Uterus (tissue), 4 donors: Measurements from ENCODE around the gene CD48. TPM values are rescaled to one million over a fixed set of nuclear protein-coding genes. Genes with fewer than 3 reads are reported as not detected.

Experiments used
- DNase-seq, 2 donors: peaks; one replicate each; pipeline ENCODE4 v3.0.0-alpha.2; 2019 to 2020
- H3K27ac ChIP-seq, 2 donors: fragments of 200-600 bp; sonication (generic); 1 replicate in 1 of 2; 2 replicates in 1 of 2; pipeline ENCODE4 v1.5.1; 2016 to 2018
- H3K27me3 ChIP-seq, 2 donors: fragments of 200-600 bp; sonication (generic); one replicate each; pipeline ENCODE4 v1.5.1; 2018 to 2019; ENCODE audit warnings: control low read depth in 1 of 2
- H3K36me3 ChIP-seq, 2 donors: fragments of 200-600 bp; sonication (generic); one replicate each; pipeline ENCODE4 v1.5.1; 2019; ENCODE audit warnings: control low read depth in 1 of 2
- H3K4me1 ChIP-seq, 2 donors: fragments of 200-600 bp; sonication (generic); one replicate each; pipeline ENCODE4 v1.5.1; 2018 to 2019; ENCODE audit warnings: control low read depth in 1 of 2
- H3K4me3 ChIP-seq, 2 donors: fragments of 200-600 bp; sonication (generic); 1 replicate in 1 of 2; 2 replicates in 1 of 2; pipeline ENCODE4 v1.5.1; 2018 to 2019; ENCODE audit warnings: mild to moderate bottlenecking in 1 of 2
- H3K9me3 ChIP-seq, 2 donors: fragments of 200-600 bp; sonication (generic); one replicate each; pipeline ENCODE4 v1.5.1; 2019; ENCODE audit warnings: control low read depth in 1 of 2
- POLR2A ChIP-seq, 2 donors: fragments of 450-650 bp; IDR thresholded peaks; one replicate each; pipeline ENCODE4 v1.6.1; 2016; ENCODE audit warnings: antibody characterized with exemption in 2 of 2, mild to moderate bottlenecking in 1 of 2, moderate library complexity in 1 of 2
- intact Hi-C: fragments of 100-400 bp; cut with DNase I; formaldehyde crosslinking; loops from one replicate; pipeline ENCODE4 v1.15.1; 2023; ENCODE audit warnings: low total_unique reads
- total RNA-seq, 4 donors: library from RNA; depleted of rRNA in 3 of 4; stranded (reverse); fragments of >200 nt in 3 of 4; gene quantifications; one replicate each; pipeline versions ENCODE4 v1.1.0 to v1.2.4, GENCODE V29; 2014 to 2023
- TF ChIP-seq, protein P1 (sequence below), 4 experiments: fragments of 200-600 bp in 2 of 4; fragments of 450-650 bp in 2 of 4; sonication (generic) in 2 of 4; IDR thresholded peaks; one replicate each; pipeline ENCODE4 v1.5.1; 2016 to 2019; ENCODE audit warnings: antibody characterized with exemption in 4 of 4, mild to moderate bottlenecking in 2 of 4, moderate library complexity in 1 of 4
- donor health status: DM: yes; HTN: yes; CAD: no.

The CD48 gene
- total RNA-seq, 4 donors from 2014 or later = 0.51 to 10.0 (median 2.6) TPM

DNA sequence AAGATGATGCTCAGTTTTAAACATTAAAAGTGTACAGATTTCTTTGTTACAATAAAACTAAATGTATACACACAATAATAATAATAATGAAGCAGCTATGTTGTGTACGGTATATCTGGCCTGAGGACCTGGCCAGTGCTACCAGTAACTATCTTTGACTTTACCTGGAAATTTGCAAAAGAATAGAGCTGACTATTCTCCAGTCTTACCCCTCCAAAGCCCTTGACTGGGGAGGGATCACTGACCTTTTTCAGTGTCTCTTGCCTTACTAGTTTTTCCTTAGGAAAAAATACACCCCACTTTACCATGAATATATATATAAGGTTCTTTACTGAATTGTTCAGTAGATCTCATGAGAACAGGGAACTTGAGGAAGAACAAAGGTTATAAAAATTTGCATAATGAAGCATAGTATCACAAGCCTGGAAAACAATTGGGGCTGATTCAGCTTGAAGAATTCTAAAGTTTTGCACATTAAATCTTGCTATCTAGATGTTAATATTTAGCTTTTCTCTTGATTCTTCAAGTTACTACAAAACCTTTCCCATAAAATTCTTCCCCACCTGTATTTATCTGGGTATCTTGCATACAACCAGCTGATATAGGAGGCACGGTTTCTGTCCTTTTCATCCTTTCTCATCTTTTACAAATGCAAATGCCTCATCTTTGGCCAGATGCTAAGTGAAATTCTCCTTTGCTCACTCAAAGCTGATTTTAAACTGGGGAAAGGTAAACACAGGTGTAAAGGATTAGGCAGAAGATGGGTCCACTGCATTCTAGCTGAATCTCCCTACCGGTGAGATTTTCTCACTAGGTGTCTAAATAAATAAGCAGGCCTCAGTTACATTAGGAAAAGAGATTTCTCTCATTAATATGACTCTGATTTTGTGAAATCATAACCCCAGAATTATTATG, 39.8 kb downstream of the CD48 start:
- no peak for DNase-seq
- Histone ChIP-seq H3K4me1 (no peaks in the 10 kb centered on the region), H3K9me3 (no peaks in the 10 kb centered on the region), H3K4me3 (no peak overlapping the region), H3K27me3 (no peaks in the 10 kb centered on the region), H3K36me3 (no peaks in the 10 kb centered on the region), H3K27ac (no peak overlapping the region)
- TF ChIP-seq, protein P1, sequence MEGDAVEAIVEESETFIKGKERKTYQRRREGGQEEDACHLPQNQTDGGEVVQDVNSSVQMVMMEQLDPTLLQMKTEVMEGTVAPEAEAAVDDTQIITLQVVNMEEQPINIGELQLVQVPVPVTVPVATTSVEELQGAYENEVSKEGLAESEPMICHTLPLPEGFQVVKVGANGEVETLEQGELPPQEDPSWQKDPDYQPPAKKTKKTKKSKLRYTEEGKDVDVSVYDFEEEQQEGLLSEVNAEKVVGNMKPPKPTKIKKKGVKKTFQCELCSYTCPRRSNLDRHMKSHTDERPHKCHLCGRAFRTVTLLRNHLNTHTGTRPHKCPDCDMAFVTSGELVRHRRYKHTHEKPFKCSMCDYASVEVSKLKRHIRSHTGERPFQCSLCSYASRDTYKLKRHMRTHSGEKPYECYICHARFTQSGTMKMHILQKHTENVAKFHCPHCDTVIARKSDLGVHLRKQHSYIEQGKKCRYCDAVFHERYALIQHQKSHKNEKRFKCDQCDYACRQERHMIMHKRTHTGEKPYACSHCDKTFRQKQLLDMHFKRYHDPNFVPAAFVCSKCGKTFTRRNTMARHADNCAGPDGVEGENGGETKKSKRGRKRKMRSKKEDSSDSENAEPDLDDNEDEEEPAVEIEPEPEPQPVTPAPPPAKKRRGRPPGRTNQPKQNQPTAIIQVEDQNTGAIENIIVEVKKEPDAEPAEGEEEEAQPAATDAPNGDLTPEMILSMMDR (IDR thresholded peaks at IDR 0.05) = no peak
- TF ChIP-seq POLR2A (IDR thresholded peaks at IDR 0.05) = no peak
- intact Hi-C loops = no loop called here

- no peaks in the 10 kb centered on the region for H3K27me3 ChIP-seq
- intact Hi-C loops = no loop called here
- H3K36me3 ChIP-seq = no peaks in the 10 kb centered on the region
- H3K4me3 ChIP-seq = no peak overlapping the region
- H3K9me3 ChIP-seq = no peaks in the 10 kb centered on the region
- no peak for DNase-seq
- no peak overlapping the region for H3K27ac ChIP-seq
- no peaks in the 10 kb centered on the region for H3K4me1 ChIP-seq
- TF ChIP-seq POLR2A (IDR thresholded peaks at IDR 0.05) = no peak
- TF ChIP-seq, protein P1 (IDR thresholded peaks at IDR 0.05) = no peak
Measured at GRCh38 chr1:160670701-160671100, 40.9 kb downstream of the CD48 start.

GRCh38 chr1:160669802-160670201, 41.8 kb downstream of the CD48 start:
- Histone ChIP-seq H3K9me3 (no peaks in the 10 kb centered on the region), H3K36me3 (no peaks in the 10 kb centered on the region), H3K4me1 (no peaks in the 10 kb centered on the region), H3K4me3 (no peak overlapping the region), H3K27me3 (no peaks in the 10 kb centered on the region), H3K27ac (no peak overlapping the region)
- DNase-seq = no peak
- TF ChIP-seq POLR2A (IDR thresholded peaks at IDR 0.05) = no peak
- TF ChIP-seq, protein P1 (IDR thresholded peaks at IDR 0.05) = no peak
- intact Hi-C loops = no loop called here

DNA sequence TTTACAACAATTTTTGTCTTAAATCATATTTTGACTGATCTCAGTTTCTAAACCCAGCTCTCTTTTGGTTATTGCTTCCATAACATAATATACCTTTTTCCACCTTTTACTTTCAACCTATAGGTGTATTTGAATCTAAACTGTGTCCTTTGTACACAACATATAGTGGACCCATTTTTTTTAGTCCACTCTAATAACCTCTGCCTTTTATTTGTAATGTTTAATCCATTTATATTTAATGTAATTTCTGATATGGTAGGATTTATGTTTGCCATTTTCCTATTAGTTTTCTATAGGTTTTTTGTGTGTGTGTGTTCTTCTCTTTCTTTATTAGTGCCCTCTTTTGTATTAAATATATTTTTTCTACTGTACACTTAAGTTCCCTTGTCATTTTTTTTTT, 42.3 kb downstream of the CD48 start:
- TF ChIP-seq, protein P1 (IDR thresholded peaks at IDR 0.05) = no peak
- TF ChIP-seq POLR2A (IDR thresholded peaks at IDR 0.05) = no peak
- Histone ChIP-seq H3K27me3 (no peaks in the 10 kb centered on the region), H3K27ac (no peak overlapping the region), H3K4me3 (no peak overlapping the region), H3K4me1 (no peaks in the 10 kb centered on the region), H3K36me3 (no peaks in the 10 kb centered on the region), H3K9me3 (no peaks in the 10 kb centered on the region)
- no peak for DNase-seq
- intact Hi-C loops = no loop called here

GRCh38 chr1:160667896-160668295, 43.7 kb downstream of the CD48 start:
- H3K27me3 ChIP-seq = no peaks in the 10 kb centered on the region
- no peak overlapping the region for H3K27ac ChIP-seq
- intact Hi-C loops = no loop called here
- H3K9me3 ChIP-seq = no peaks in the 10 kb centered on the region
- no peaks in the 10 kb centered on the region for H3K4me1 ChIP-seq
- no peak for TF ChIP-seq POLR2A (IDR thresholded peaks at IDR 0.05)
- TF ChIP-seq, protein P1 (IDR thresholded peaks at IDR 0.05) = no peak
- no peak for DNase-seq
- H3K4me3 ChIP-seq = no peak overlapping the region
- H3K36me3 ChIP-seq = no peaks in the 10 kb centered on the region
